Measurements from ENCODE around the gene ISG20. TPM values are rescaled to one million over a fixed set of nuclear protein-coding genes. Genes with fewer than 3 reads are reported as not detected.

Gene ISG20
- total RNA-seq, 4 donors from 2014 or later: 14.3 to 47.8 (median 35.1) TPM

DNA sequence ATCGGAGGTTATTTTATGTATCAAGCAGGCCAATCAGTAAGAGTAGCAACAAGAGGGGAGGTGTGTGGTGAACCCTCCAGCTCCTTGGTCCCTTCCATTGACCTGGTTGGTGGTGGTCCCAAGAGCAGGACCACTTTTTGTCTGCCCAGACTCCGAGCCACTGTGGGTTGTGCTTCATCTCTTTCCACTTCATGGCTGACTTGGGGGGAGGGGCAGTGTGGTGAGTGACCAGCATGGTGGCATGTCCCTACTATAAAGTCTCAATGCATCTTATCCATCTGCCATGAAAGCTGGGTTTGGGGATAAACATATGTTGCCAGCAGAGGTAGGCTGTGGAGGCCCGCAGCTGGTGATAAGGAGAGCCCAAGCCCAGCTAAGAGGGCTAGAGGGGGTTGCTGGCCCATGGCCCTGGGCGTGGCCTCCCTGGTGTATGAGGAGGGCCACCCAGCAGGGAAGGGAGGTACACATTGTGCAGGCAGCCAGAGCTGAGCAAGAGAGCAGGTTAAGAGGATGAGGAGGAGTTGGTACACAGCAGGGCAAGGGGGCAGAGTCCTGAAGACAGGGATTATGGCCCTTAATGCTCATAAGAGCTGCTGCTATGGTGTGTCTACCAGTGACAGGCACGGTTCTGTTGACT lies 10.7 kb upstream of the ISG20 start:
- Histone ChIP-seq H3K27me3 (no peaks in the 10 kb centered on the region), H3K27ac (no peak overlapping the region), H3K9me3 (no peaks in the 10 kb centered on the region), H3K36me3 (peaks cover 22 to 28% of the 10 kb centered on the region in 2 donors), H3K4me1 (peaks cover 33 to 49% of the 10 kb centered on the region in 2 donors), H3K4me3 (replicated peaks in 1 of 3) (no peak overlapping the region)
- 96 to 97% methylated on average over 5 of the region's 5 CpGs for WGBS, 2 donors
- no peak for DNase-seq
- intact Hi-C loops (cut with DNase I): loop anchor here (10.0 kb wide), 2 partner anchors 207 to 267 kb away; partner anchors contain the start of gene HAPLN3
- TF ChIP-seq POLR2A (IDR thresholded peaks at IDR 0.05) (no peak), CTCF (IDR thresholded peaks at IDR 0.05) (no peak)

DNA sequence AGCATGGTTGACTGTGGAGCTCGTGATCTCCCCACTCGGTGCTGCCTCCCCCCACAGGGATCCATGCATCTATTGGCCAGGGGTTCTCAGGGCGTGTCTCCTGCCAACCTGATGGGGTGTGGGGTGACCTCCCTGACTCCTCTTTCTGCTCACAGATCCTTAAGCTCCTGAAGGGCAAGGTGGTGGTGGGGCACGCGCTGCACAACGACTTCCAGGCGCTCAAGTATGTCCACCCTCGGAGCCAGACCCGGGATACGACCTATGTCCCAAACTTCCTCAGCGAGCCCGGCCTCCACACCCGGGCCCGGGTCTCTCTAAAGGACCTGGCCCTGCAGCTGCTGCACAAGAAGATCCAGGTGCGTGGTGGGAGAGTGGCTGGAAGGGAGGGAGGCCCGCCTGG lies 9.7 kb upstream of the ISG20 start:
- Histone ChIP-seq H3K27me3 (no peaks in the 10 kb centered on the region), H3K4me3 (replicated peaks in 1 of 3) (no peak overlapping the region), H3K27ac (no peak overlapping the region), H3K4me1 (peaks cover 31 to 39% of the 10 kb centered on the region in 2 donors), H3K9me3 (no peaks in the 10 kb centered on the region), H3K36me3 (peaks cover 22 to 28% of the 10 kb centered on the region in 2 donors)
- intact Hi-C loops (cut with DNase I): loop anchor here (10.0 kb wide), 2 partner anchors 206 to 266 kb away; partner anchors contain the start of gene HAPLN3
- DNase-seq: no peak
- TF ChIP-seq POLR2A (IDR thresholded peaks at IDR 0.05) (no peak), CTCF (IDR thresholded peaks at IDR 0.05) (no peak)
- WGBS, 2 donors: 93 to 96% methylated on average over 8 to 15 of the region's 16 CpGs

GRCh38 chr15:88630141-88630721 lies 8.6 kb upstream of the ISG20 start:
- TF ChIP-seq CTCF (IDR thresholded peaks at IDR 0.05): no peak
- TF ChIP-seq POLR2A (IDR thresholded peaks at IDR 0.05): no peak
- Histone ChIP-seq H3K9me3 (no peaks in the 10 kb centered on the region), H3K27me3 (no peaks in the 10 kb centered on the region), H3K36me3 (peaks cover 22 to 28% of the 10 kb centered on the region in 2 donors), H3K4me1 (peaks cover 23 to 28% of the 10 kb centered on the region in 2 donors), H3K27ac (peak overlapping the region; percentile 30 to 79 (median 73)), H3K4me3 (replicated peaks in 1 of 3) (no peak overlapping the region)
- intact Hi-C loops (cut with DNase I): no loop called here
- peak in 1 of 2 donors; percentile 49 for DNase-seq
- 75 to 78% methylated on average over 5 to 6 of the region's 9 CpGs for WGBS, 2 donors

DNA sequence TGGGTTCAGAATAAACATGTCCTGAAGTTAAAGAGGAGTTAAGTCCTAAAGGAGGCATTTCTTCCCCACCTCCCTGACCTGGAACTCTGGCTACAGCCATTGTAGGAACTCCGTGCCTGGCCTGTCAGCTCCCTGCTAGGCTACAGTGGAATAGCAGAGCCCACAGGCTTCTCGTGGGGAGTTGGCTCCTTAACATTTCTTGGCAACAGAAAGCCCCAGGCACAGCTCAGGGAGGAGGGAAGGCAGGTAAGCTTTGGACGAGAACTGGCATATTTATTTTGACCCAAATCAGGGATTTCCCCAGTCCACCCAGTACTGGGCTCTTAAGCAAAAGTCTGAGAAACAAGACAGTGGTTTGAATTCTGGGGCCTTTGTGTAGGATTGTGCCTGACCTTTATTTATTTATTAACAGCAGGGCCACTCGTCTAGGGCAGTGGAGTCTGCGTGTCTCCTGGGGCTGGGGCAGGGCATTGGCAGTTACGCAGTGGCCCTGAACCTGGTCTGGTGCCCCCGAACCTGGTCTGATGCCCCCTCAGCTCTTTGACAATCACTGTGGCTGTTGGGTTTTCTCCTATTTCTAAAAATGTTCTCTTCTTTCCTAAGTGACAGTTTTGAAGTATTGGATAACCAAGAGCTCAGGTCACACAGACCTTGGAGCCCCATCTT lies 7.9 kb upstream of the ISG20 start:
- H3K4me3 ChIP-seq (replicated peaks in 1 of 3): no peak overlapping the region
- peaks cover 22 to 28% of the 10 kb centered on the region in 2 donors for H3K36me3 ChIP-seq
- intact Hi-C loops (cut with DNase I): no loop called here
- 66 to 68% methylated on average over 7 of the region's 7 CpGs for WGBS, 2 donors
- TF ChIP-seq POLR2A (IDR thresholded peaks at IDR 0.05) (no peak), CTCF (IDR thresholded peaks at IDR 0.05) (no peak)
- peak; percentile 53 to 60 for DNase-seq
- H3K9me3 ChIP-seq: no peaks in the 10 kb centered on the region
- no peaks in the 10 kb centered on the region for H3K27me3 ChIP-seq
- H3K27ac ChIP-seq: peak overlapping the region; percentile 8 to 79 (median 73)
- peaks cover 23 to 24% of the 10 kb centered on the region in 2 donors for H3K4me1 ChIP-seq

All from thyroid gland (tissue), 4 donors.